Testis (tissue), 2 donors: ENCODE results near the gene TNFAIP8L1.

Experiments
- POLR2A ChIP-seq: fragments of 450-650 bp; IDR thresholded peaks from one replicate; pipeline ENCODE4 v1.6.1; 2017; ENCODE audit warnings: antibody characterized with exemption, mild to moderate bottlenecking, moderate library complexity
- TF ChIP-seq, protein P1 (sequence below), 3 experiments: fragments of 450-650 bp in 2 of 3; fragments of 200-600 bp in 1 of 3; sonication (generic) in 1 of 3; IDR thresholded peaks; one replicate each; pipeline ENCODE4 v1.5.1; 2016 to 2019; ENCODE audit warnings: antibody characterized with exemption in 3 of 3, mild to moderate bottlenecking in 2 of 3, moderate library complexity in 1 of 3

GRCh38 chr19:4650159-4650558, 10.8 kb downstream of the TNFAIP8L1 start:
- TF ChIP-seq, protein P1, sequence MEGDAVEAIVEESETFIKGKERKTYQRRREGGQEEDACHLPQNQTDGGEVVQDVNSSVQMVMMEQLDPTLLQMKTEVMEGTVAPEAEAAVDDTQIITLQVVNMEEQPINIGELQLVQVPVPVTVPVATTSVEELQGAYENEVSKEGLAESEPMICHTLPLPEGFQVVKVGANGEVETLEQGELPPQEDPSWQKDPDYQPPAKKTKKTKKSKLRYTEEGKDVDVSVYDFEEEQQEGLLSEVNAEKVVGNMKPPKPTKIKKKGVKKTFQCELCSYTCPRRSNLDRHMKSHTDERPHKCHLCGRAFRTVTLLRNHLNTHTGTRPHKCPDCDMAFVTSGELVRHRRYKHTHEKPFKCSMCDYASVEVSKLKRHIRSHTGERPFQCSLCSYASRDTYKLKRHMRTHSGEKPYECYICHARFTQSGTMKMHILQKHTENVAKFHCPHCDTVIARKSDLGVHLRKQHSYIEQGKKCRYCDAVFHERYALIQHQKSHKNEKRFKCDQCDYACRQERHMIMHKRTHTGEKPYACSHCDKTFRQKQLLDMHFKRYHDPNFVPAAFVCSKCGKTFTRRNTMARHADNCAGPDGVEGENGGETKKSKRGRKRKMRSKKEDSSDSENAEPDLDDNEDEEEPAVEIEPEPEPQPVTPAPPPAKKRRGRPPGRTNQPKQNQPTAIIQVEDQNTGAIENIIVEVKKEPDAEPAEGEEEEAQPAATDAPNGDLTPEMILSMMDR (IDR thresholded peaks at IDR 0.05), result no peak
- no peak for TF ChIP-seq POLR2A
